HPDE6-E6E7 (cell line): Measurements from ENCODE around the gene FLNA.
"Not testable (repeated sequence)": the region's sequence is repeated elsewhere in the genome, so short reads cannot be mapped to it uniquely, and the experiment has no call there.

Experiments
- DNase-seq: peaks from one replicate; pipeline ENCODE4 v3.0.0; 2011; ENCODE audit warnings: missing footprints; ENCODE audit errors: extremely low spot score

Gene FLNA

DNA sequence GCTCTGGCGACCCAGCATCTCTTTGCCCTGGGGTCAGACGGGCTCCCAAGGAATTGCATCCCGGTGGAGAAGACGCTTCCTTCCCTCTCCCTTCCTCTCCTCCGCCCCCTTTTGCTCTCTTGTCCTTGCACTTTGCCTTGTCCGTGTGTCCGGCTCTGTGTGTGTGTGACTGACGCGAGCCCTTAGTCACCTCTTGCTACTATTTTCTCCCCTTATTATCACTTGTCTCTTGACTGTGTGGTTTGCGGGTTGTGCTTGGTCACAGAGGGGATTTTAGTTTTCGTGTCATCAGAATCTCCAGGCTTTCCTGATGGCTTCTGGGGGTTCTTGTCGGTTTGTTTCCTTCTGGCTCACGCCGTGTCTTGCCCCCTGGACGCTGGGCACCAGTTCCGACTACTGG lies 31.4 kb downstream of the FLNA start:
- not testable (repeated sequence) for DNase-seq

DNA sequence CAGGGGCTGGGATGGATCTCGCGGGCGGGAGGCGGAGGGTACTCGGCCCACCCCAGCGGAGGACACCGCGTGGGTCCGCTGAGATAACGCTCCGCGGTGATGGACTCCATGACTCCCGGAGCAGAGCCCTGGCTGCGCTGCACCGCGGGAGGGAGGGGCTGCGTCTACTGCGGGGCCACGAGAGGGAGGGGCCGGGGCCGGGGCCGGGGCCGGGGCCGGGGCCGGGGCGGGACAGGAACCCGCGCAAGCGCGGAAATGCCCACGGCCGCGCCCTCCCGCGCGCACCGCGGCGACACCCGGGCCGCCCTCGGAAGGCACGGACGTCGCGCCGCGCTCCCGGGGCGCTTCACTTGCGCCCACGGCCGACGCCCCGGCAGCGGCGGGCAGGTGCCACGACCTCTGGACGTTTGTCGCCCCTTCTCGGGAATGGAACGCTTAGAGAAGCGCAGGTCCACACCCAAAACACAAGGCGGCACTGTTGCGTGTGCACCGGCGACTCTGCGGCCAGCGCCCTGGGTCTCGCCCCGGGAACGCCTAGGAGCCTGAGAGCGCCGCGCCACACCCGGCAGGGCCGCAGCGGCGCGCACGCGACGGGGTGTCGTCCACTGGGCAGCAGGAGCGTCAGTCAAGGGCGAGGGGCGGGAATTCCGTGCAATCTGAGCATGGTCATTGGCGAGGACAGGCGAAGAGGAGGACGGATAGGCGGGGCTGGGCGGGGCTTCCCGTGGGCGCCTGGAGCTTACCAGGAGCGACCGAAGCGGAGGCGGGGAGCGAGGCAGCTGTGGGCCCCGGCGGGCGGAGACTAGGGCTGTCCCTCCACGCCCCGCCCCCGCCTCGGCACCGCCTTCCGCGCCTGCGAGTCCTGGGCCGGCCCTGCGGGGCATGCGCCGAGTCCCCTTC lies 32.8 kb downstream of the FLNA start:
- not testable (repeated sequence) for DNase-seq

- DNase-seq, result no peak
Measured at GRCh38 chrX:154334496-154334895, 39.9 kb downstream of the FLNA start.

GRCh38 chrX:154333837-154334271 lies 40.6 kb downstream of the FLNA start:
- no peak for DNase-seq

DNA sequence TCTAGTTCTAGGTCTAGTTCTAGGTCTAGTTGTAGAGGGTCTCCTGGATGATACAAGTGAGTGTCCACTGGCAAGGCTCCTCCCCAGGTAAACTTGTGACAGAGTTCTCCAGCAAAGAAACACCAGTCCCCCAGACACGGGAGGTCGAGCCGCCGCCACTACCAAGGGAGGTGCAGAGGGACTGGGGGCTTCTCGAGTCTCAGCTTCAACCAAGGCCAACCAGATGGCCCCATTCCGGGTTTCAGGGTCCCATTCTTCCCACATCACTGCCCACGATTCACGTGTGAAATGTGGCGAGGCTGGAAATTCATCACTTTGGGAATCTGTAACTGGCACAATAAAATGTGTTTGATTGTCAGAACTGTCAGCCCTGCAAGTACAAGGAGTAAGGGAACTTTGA lies 41.3 kb downstream of the FLNA start:
- DNase-seq, result no peak

DNA sequence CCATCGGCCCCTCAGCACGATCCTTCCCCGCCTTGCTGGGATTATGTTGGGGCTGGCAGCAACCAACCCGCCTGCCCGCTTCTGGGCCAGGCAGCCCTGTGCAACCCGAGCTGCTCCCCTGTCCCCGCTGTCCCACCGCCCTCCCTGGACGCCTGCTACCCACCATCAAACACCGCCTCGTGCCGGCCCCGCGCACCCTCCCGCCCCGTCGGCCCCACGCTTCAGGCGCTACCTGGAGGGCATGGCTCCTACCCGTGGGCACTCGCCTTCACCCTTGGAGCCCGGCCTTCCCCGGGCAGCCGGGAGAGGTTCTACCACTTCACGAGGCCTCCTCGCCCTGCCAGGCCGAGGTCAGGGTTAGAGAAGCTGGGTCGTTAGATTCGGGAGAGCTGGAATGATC lies 41.9 kb downstream of the FLNA start:
- no peak for DNase-seq

- DNase-seq, result no peak
Measured at GRCh38 chrX:154329294-154329693, 45.1 kb downstream of the FLNA start.

- no peak for DNase-seq
Measured at GRCh38 chrX:154328646-154329045, 45.8 kb downstream of the FLNA start.

DNA sequence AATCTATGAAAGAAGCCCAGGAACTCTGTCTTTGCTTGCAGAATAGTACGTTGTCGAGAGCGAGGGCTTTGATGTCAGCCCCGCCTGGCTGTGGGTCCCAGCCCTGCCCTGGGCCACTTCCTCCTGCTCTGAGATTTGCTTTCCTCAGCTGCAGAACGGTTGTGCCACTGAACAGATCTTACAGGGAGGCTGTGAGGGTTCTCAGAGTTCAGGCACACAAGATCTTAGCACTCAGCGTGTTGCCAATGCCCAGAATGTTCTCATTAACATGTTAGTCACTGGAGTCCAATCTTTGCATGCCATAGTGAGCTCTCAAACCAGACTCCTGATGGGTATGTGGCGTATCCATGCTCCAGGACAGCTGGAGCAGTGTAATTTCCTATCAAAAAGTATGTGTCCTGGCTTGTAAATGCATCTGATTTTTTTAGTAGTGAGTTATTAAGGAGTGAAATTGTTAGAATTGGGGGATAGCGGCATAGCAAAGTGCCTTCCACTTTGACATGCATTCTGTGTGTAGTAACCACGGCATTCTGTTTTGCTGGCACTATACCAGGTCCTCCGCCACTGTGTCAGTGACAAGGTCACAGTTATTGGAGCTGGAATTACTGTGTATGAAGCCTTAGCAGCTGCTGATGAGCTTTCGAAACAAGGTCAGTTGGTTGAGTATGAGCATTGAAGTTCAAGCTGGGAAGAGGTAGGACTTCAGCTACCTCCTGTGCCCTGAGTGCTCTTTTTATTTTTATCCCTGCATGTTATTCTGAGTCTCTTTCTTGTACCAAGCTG lies 47.2 kb downstream of the FLNA start:
- DNase-seq, result no peak

GRCh38 chrX:154325541-154325940 lies 48.9 kb downstream of the FLNA start:
- no peak for DNase-seq

GRCh38 chrX:154323537-154323936 lies 50.9 kb downstream of the FLNA start:
- DNase-seq, result no peak

DNA sequence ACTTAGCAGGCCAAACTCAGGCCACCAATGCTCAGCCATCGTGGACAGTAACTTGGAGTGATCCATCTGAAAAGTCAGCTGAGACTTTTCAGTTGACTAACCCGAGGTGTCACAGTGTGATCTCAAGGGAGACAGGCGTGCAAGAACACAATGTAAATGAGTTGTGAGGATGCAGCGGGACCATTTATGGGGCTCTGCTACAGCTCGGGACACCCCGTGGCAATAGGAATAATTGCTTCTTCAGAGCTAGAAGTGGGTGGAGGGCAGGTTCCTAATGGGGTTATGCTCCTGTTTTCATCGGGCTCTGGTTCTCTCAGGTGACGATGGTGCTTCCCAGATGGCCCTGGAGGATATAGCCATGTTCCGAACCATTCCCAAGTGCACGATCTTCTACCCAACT lies 51.5 kb downstream of the FLNA start:
- no peak for DNase-seq

GRCh38 chrX:154321594-154321993 lies 52.8 kb downstream of the FLNA start:
- no peak for DNase-seq

- no peak for DNase-seq
Measured at GRCh38 chrX:154321152-154321551, 53.3 kb downstream of the FLNA start.

GRCh38 chrX:154320406-154320805 lies 54.0 kb downstream of the FLNA start:
- DNase-seq, result no peak

GRCh38 chrX:154317391-154317995 lies 56.9 kb downstream of the FLNA start:
- DNase-seq, result no peak

DNA sequence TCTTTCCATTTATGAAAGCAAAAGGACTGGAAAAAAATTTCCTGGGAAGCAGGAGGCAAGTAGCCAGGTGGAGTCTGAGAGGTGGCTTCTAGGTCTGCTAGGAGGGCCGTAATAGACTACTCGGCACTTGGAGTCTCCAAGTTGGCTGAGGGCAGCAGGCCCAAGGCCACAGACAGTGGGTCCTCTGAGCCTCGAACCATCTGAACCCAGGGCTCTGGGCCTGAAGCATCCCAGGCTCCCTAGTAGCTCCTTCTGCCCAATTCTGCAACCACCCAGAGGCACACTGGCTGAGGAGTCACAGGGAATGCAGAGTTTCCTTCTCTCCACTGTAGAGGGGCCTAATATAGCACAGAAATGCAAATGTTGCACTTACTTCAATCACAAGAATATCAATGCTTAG lies 59.0 kb downstream of the FLNA start:
- DNase-seq, result no peak

DNA sequence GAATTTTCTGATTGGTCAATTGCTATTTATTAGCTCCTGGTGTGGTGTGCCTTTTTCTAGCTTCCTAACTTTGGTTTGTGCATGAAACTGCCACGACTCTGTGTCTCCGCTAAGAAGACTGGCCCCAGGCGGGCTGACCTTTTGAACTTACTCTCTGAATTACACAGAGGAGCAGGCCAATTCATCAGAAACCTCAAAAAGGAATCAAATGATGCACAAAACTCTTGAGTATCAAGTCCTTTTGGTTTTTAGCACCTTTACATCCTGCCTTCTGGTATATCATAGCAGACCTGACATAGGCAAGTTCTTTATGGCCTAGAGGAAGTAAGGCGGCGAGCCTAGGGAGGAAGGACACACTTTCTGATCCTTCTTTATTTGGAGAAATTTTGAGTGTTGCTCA lies 61.3 kb downstream of the FLNA start:
- no peak for DNase-seq

- DNase-seq, result no peak
Measured at GRCh38 chrX:154312116-154312515, 62.3 kb downstream of the FLNA start.

GRCh38 chrX:154310616-154311536 lies 63.6 kb downstream of the FLNA start:
- no peak for DNase-seq

GRCh38 chrX:154309041-154309775 lies 65.2 kb downstream of the FLNA start:
- no peak for DNase-seq
